HuH-7.5 (cell line): ENCODE results near the gene ABCA1.
"Not testable (repeated sequence)": the region's sequence is repeated elsewhere in the genome, so short reads cannot be mapped to it uniquely, and the experiment has no call there.

Source experiments
- DNase-seq: peaks from one replicate; pipeline ENCODE4 v3.0.0; 2011; ENCODE audit warnings: low spot score

ABCA1 gene

GRCh38 chr9:104868687-104869404, 59.1 kb downstream of the ABCA1 start:
- DNase-seq, result peak; percentile 87

GRCh38 chr9:104868303-104868686, 59.7 kb downstream of the ABCA1 start:
- no peak for DNase-seq

- no peak for DNase-seq
These were observed 61.8 kb downstream of the ABCA1 start for GRCh38 chr9:104866191-104866590.

- DNase-seq, result no peak
These were observed 63.3 kb downstream of the ABCA1 start for GRCh38 chr9:104864675-104865104.

- peak; percentile 71 for DNase-seq
These were observed 64.6 kb downstream of the ABCA1 start for GRCh38 chr9:104863180-104863883.

GRCh38 chr9:104861397-104861796, 66.6 kb downstream of the ABCA1 start:
- no peak for DNase-seq

- no peak for DNase-seq
These were observed 67.7 kb downstream of the ABCA1 start for GRCh38 chr9:104860263-104860662.

GRCh38 chr9:104858846-104859245, 69.1 kb downstream of the ABCA1 start:
- DNase-seq, result no peak

GRCh38 chr9:104858271-104858670, 69.7 kb downstream of the ABCA1 start:
- DNase-seq, result no peak

GRCh38 chr9:104856413-104856941, 71.5 kb downstream of the ABCA1 start:
- DNase-seq, result peak; percentile 67

GRCh38 chr9:104855807-104856206, 72.1 kb downstream of the ABCA1 start:
- DNase-seq, result no peak

- DNase-seq, result not testable (repeated sequence)
These were observed 72.7 kb downstream of the ABCA1 start for GRCh38 chr9:104855258-104855657.

- no peak for DNase-seq
These were observed 73.3 kb downstream of the ABCA1 start for GRCh38 chr9:104854613-104855012.

GRCh38 chr9:104853683-104854082, 74.3 kb downstream of the ABCA1 start:
- no peak for DNase-seq

- DNase-seq, result no peak
These were observed 74.8 kb downstream of the ABCA1 start for GRCh38 chr9:104853159-104853558.

- no peak for DNase-seq
These were observed 76.4 kb downstream of the ABCA1 start for GRCh38 chr9:104851546-104851920.

- no peak for DNase-seq
These were observed 77.0 kb downstream of the ABCA1 start for GRCh38 chr9:104850786-104851545.

GRCh38 chr9:104849023-104849422, 78.9 kb downstream of the ABCA1 start:
- DNase-seq, result no peak

- DNase-seq, result no peak
These were observed 83.2 kb downstream of the ABCA1 start for GRCh38 chr9:104844710-104845109.

GRCh38 chr9:104843644-104844240, 84.2 kb downstream of the ABCA1 start:
- no peak for DNase-seq

GRCh38 chr9:104842698-104843097, 85.3 kb downstream of the ABCA1 start:
- DNase-seq, result no peak

GRCh38 chr9:104841601-104842141, 86.3 kb downstream of the ABCA1 start:
- no peak for DNase-seq
